A673 (cell line): ENCODE data around the gene MT4. TPM values are rescaled to one million over a fixed set of nuclear protein-coding genes. Genes with fewer than 3 reads are reported as not detected.

Experiments used
- BruUV-seq: library from RNA; stranded (reverse); fragments of 400-500 nt; replicated peaks from 2 replicates; lab custom pipeline; 2021; lab: Mats Ljungman, UMichigan
- CTCF ChIA-PET: fragments of 300-600 bp; sonication (Branson Sonifier 250); formaldehyde crosslinking; loops from one replicate; lab custom pipeline; 2022; ENCODE audit warnings: antibody characterized with exemption; lab: Charles Lee
- POLR2A ChIA-PET: fragments of 300-600 bp; sonication (Branson Sonifier 250); formaldehyde crosslinking; loops from one replicate; lab custom pipeline; 2022; ENCODE audit warnings: antibody characterized with exemption; ENCODE audit not compliant: low non-redundant PET; lab: Charles Lee
- DNase-seq: peaks from one replicate; pipeline ENCODE4 v3.0.0-alpha.2; 2015; ENCODE audit warnings: low spot score
- H3K27ac ChIP-seq: fragments of 200-600 bp; sonication (generic); 2 replicates; pipeline ENCODE4 v1.5.1; 2016; ENCODE audit warnings: mixed run types, low read depth, mild to moderate bottlenecking, mixed read lengths, antibody characterized with exemption, low read length; ENCODE audit not compliant: poor library complexity, severe bottlenecking
- H3K27me3 ChIP-seq: fragments of 200-600 bp; sonication (generic); replicated peaks from 2 replicates; pipeline ENCODE4 v1.6.1; 2017; ENCODE audit warnings: mixed run types, low read depth, mild to moderate bottlenecking, mixed read lengths, antibody characterized with exemption, low read length; ENCODE audit not compliant: insufficient read depth, poor library complexity
- H3K36me3 ChIP-seq: fragments of 200-600 bp; sonication (generic); 2 replicates; pipeline ENCODE4 v1.6.1; 2016; ENCODE audit warnings: mixed run types, mild to moderate bottlenecking, mixed read lengths, antibody characterized with exemption, low read length; ENCODE audit not compliant: insufficient read depth, poor library complexity, severe bottlenecking
- H3K4me1 ChIP-seq: fragments of 200-600 bp; sonication (generic); 2 replicates; pipeline ENCODE4 v1.6.1; 2017; ENCODE audit warnings: mixed run types, mild to moderate bottlenecking, mixed read lengths, antibody characterized with exemption, low read length; ENCODE audit not compliant: insufficient read depth, poor library complexity, severe bottlenecking
- H3K4me3 ChIP-seq: fragments of 200-600 bp; sonication (generic); 2 replicates; pipeline ENCODE4 v1.5.1; 2016; ENCODE audit warnings: low read depth, mixed run types, mild to moderate bottlenecking, mixed read lengths, low read length; ENCODE audit not compliant: poor library complexity, severe bottlenecking
- H3K9me3 ChIP-seq: fragments of 200-600 bp; sonication (generic); 2 replicates; pipeline ENCODE4 v1.6.1; 2016; ENCODE audit warnings: mixed run types, low read depth, mild to moderate bottlenecking, mixed read lengths, antibody characterized with exemption, low read length; ENCODE audit not compliant: poor library complexity, severe bottlenecking
- EZH2 ChIP-seq: fragments of 200-600 bp; sonication (generic); IDR thresholded peaks from 2 replicates; pipeline ENCODE4 v1.6.1; 2017; ENCODE audit warnings: borderline replicate concordance, low read depth, mild to moderate bottlenecking, mixed read lengths, antibody characterized with exemption, low read length; ENCODE audit not compliant: poor library complexity, severe bottlenecking
- intact Hi-C: fragments of 100-400 bp; cut with micrococcal nuclease; formaldehyde crosslinking; loops from one replicate; pipeline ENCODE4 v1.10.0; 2022; ENCODE audit not compliant: unreplicated experiment
- total RNA-seq: library from RNA; stranded (reverse); gene quantifications from 2 replicates; pipeline ENCODE4 v1.2.3, GENCODE V29; 2021
- TF ChIP-seq, protein P1 (sequence below): fragments of 300-800, 200-600 bp; sonication (generic); conservative IDR thresholded peaks from 2 replicates; pipeline ENCODE4 v1.5.1; 2017; ENCODE audit warnings: low read depth, mild to moderate bottlenecking, antibody characterized with exemption, low read length, moderate library complexity, mixed read lengths

Gene MT4
- total RNA-seq, 1 experiment from 2014 or later: not detected

GRCh38 chr16:56583351-56584168 lies 18.7 kb downstream of the MT4 start:
- intact Hi-C loops: no loop called here
- Histone ChIP-seq H3K4me1 (no peaks in the 10 kb centered on the region), H3K4me3 (no peak overlapping the region), H3K9me3 (no peaks in the 10 kb centered on the region), H3K36me3 (no peaks in the 10 kb centered on the region), H3K27me3 (peaks cover 8% of the 10 kb centered on the region), H3K27ac (no peak overlapping the region)
- DNase-seq: no peak
- BruUV-seq: no TSS peak
- POLR2A ChIA-PET: no interaction called here
- CTCF ChIA-PET: no interaction called here
- TF ChIP-seq, protein P1, sequence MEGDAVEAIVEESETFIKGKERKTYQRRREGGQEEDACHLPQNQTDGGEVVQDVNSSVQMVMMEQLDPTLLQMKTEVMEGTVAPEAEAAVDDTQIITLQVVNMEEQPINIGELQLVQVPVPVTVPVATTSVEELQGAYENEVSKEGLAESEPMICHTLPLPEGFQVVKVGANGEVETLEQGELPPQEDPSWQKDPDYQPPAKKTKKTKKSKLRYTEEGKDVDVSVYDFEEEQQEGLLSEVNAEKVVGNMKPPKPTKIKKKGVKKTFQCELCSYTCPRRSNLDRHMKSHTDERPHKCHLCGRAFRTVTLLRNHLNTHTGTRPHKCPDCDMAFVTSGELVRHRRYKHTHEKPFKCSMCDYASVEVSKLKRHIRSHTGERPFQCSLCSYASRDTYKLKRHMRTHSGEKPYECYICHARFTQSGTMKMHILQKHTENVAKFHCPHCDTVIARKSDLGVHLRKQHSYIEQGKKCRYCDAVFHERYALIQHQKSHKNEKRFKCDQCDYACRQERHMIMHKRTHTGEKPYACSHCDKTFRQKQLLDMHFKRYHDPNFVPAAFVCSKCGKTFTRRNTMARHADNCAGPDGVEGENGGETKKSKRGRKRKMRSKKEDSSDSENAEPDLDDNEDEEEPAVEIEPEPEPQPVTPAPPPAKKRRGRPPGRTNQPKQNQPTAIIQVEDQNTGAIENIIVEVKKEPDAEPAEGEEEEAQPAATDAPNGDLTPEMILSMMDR: no peak
- no peak for TF ChIP-seq EZH2

DNA sequence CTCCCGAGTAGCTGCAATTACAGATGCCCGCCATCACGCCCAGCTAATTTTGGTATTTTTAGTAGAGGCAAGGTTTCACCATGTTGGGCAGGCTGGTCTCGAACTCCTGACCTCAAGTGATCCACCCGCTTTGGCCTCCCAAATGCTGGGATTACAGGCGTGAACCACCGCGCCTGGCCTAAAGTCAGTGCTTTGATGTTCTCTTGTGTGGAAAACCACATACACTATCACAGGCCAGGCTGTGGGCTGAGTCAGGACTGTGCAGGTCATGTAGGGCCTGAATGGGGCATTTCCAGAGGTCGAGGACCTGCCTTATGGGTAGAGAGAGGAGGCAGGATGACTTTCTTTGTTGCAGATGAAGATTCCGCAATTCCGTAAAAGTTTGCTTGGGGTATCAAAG lies 19.4 kb downstream of the MT4 start:
- no peak for TF ChIP-seq EZH2
- H3K36me3 ChIP-seq: no peaks in the 10 kb centered on the region
- no TSS peak for BruUV-seq
- intact Hi-C loops: no loop called here
- no peak overlapping the region for H3K4me3 ChIP-seq
- POLR2A ChIA-PET: no interaction called here
- H3K27me3 ChIP-seq: peaks cover 15% of the 10 kb centered on the region
- H3K4me1 ChIP-seq: no peaks in the 10 kb centered on the region
- H3K9me3 ChIP-seq: no peaks in the 10 kb centered on the region
- H3K27ac ChIP-seq: no peak overlapping the region
- CTCF ChIA-PET: no interaction called here
- DNase-seq: no peak

DNA sequence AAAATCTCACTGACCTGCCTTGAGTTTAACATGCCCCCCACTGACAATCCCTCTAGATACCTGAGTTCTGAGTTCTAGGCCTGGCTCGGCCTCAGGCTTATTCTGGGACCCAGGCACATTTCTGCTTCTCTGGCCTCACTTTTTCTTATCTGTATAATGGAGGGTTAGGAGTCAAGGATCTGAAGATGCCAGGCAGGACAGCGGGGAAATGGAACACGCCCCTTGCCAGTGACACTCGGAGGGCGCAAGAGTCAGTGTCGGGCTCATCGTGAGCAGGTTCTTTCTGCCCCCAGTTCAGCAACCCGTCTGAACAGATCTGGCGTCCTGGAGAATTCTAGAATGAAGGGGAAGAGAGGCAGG lies 23.9 kb downstream of the MT4 start:
- no peaks in the 10 kb centered on the region for H3K4me1 ChIP-seq
- H3K4me3 ChIP-seq: peak overlapping the region; percentile 48
- H3K9me3 ChIP-seq: no peaks in the 10 kb centered on the region
- CTCF ChIA-PET: no interaction called here
- BruUV-seq: no TSS peak
- POLR2A ChIA-PET: no interaction called here
- DNase-seq: no peak
- H3K27ac ChIP-seq: no peak overlapping the region
- no peaks in the 10 kb centered on the region for H3K36me3 ChIP-seq
- intact Hi-C loops: no loop called here
- TF ChIP-seq, protein P1: no peak
- TF ChIP-seq EZH2: no peak
- H3K27me3 ChIP-seq: peaks cover 24% of the 10 kb centered on the region
